Esophagus (tissue), 2 donors: ENCODE results near the gene COL24A1. TPM values are rescaled to one million over a fixed set of nuclear protein-coding genes. Genes with fewer than 3 reads are reported as not detected.

Experiments used
- H3K27ac ChIP-seq, 2 donors: one replicate each; pipeline ENCODE4 v1.5.1; 2013; ENCODE audit warnings: low read depth in 2 of 2, mild to moderate bottlenecking in 2 of 2, inconsistent platforms in 1 of 2, low read length in 1 of 2, moderate library complexity in 1 of 2
- H3K27me3 ChIP-seq, 2 donors: one replicate each; pipeline ENCODE4 v1.6.1; 2013; ENCODE audit warnings: low read length in 2 of 2, control low read depth in 1 of 2, mild to moderate bottlenecking in 1 of 2; ENCODE audit not compliant: insufficient read depth in 2 of 2, control insufficient read depth in 1 of 2
- H3K36me3 ChIP-seq, 2 donors: one replicate each; pipeline ENCODE4 v1.6.1; 2013; ENCODE audit warnings: low read length in 1 of 2; ENCODE audit not compliant: control insufficient read depth in 2 of 2, insufficient read depth in 2 of 2
- H3K4me1 ChIP-seq, 2 donors: one replicate each; pipeline ENCODE4 v1.6.1; 2013; ENCODE audit warnings: low read length in 1 of 2; ENCODE audit not compliant: control insufficient read depth in 2 of 2, insufficient read depth in 2 of 2
- H3K4me3 ChIP-seq, 2 donors: one replicate each; pipeline ENCODE4 v1.5.1; 2013; ENCODE audit warnings: low read length in 2 of 2, mild to moderate bottlenecking in 2 of 2, low read depth in 1 of 2, moderate library complexity in 1 of 2
- H3K9me3 ChIP-seq, 2 donors: one replicate each; pipeline ENCODE4 v1.6.1; 2013; ENCODE audit warnings: mild to moderate bottlenecking in 2 of 2, low read depth in 1 of 2, low read length in 1 of 2, moderate library complexity in 1 of 2; ENCODE audit not compliant: control insufficient read depth in 2 of 2, insufficient read depth in 1 of 2
- WGBS, 2 donors: extraction: QIAGEN DNeasy Blood & Tissue Kit; methylation state at CpG; one replicate each; pipeline ENCODE4 v1.1.7; 2013; 5-methylcytosine and 5-hydroxymethylcytosine counted together
- polyA plus RNA-seq, 2 donors: library from polyadenylated mRNA; stranded (reverse); fragments of 200-250 nt; gene quantifications; one replicate each; pipeline ENCODE4 v1.2.3, GENCODE V29; 2013
- donor health status: healthy with polysubstance abuse.
- donor health status: Bipolar disorder and iron deficiency.

The COL24A1 gene
- under 1 TPM; 0.14 to 0.16 TPM for polyA plus RNA-seq

- WGBS, 2 donors: 9 to 17% methylated on average over 51 to 52 of the region's 52 CpGs
- H3K27me3 ChIP-seq: peaks cover 0 to 4% of the 10 kb centered on the region in 2 donors
- no peaks in the 10 kb centered on the region for H3K36me3 ChIP-seq
- peak within 1 kb of the TSS; percentile 3 to 20 for H3K27ac ChIP-seq
- H3K9me3 ChIP-seq: peaks cover 0 to 2% of the 10 kb centered on the region in 2 donors
- peaks cover 6 to 11% of the 10 kb centered on the region in 2 donors for H3K4me1 ChIP-seq
- H3K4me3 ChIP-seq: peak within 1 kb of the TSS; percentile 35 to 38
Observed at GRCh38 chr1:86156566-86157455, at the start of gene COL24A1. TSS of gene COL24A1 (minus strand) at chr1:86156772. CDS start at chr1:86156396, 376 bp downstream.

- H3K27me3 ChIP-seq: no peaks in the 10 kb centered on the region
- H3K36me3 ChIP-seq: no peaks in the 10 kb centered on the region
- H3K27ac ChIP-seq: no peak overlapping the region
- WGBS, 2 donors: 69 to 73% methylated on average over 3 of the region's 3 CpGs
- H3K4me3 ChIP-seq: no peak overlapping the region
- no peaks in the 10 kb centered on the region for H3K4me1 ChIP-seq
- no peaks in the 10 kb centered on the region for H3K9me3 ChIP-seq
Observed at GRCh38 chr1:86205741-86206140, 49.2 kb upstream of the COL24A1 start.

- no peaks in the 10 kb centered on the region for H3K4me1 ChIP-seq
- H3K4me3 ChIP-seq: no peak overlapping the region
- H3K9me3 ChIP-seq: no peaks in the 10 kb centered on the region
- H3K36me3 ChIP-seq: no peaks in the 10 kb centered on the region
- H3K27me3 ChIP-seq: no peaks in the 10 kb centered on the region
- no peak overlapping the region for H3K27ac ChIP-seq
- 78 to 83% methylated on average over 4 of the region's 4 CpGs for WGBS, 2 donors
Observed at GRCh38 chr1:86202552-86203340, 46.2 kb upstream of the COL24A1 start.

DNA sequence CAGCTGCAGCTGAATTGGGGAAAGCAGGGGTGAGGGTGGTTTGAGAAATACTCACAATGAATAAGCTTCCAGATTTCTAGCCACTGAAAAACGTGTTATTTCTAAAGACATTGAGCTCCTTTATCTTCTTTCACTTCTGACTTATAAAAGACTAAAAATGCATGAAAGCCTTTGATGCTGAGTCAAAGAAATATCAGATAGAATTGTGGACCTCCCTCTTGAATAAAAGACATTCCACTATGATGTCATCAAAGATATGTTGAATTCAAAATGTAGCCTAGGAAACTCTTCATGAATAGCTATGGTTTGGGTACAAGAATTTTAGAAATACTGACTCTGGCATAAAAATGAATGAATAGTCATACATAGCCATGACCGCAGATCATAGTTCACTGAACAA, 44.7 kb upstream of the COL24A1 start:
- Histone ChIP-seq H3K27me3 (no peaks in the 10 kb centered on the region), H3K27ac (no peak overlapping the region), H3K4me1 (no peaks in the 10 kb centered on the region), H3K36me3 (no peaks in the 10 kb centered on the region), H3K9me3 (no peaks in the 10 kb centered on the region), H3K4me3 (no peak overlapping the region)
- WGBS, 2 donors: 54 to 58% methylated on average over 2 of the region's 2 CpGs

DNA sequence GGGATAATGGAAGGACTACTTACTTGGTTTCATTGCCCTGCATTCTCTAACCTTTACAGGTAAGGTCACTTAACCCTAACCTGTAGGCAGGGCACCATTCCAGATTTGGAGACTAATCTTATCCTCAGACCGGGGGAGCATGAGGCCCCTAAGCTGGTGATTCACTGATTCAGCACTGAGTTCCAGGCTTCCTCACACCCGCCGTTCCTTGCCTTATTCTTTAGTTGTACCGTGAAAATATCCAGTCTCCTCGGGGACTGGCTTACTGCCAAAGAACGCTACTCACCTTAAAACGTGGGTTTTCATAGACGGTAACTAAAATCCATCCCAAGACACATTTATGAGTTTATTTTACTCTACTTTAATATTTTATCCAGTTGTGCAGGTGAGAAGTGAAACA, 44.3 kb upstream of the COL24A1 start:
- WGBS, 2 donors: 36 to 64% methylated on average over 8 of the region's 8 CpGs
- H3K4me1 ChIP-seq: no peaks in the 10 kb centered on the region
- no peaks in the 10 kb centered on the region for H3K36me3 ChIP-seq

GRCh38 chr1:86197206-86197855, 40.8 kb upstream of the COL24A1 start:
- WGBS, 2 donors: 32 to 47% methylated on average over 1 of the region's 1 CpG
- Histone ChIP-seq H3K36me3 (no peaks in the 10 kb centered on the region), H3K4me1 (no peaks in the 10 kb centered on the region), H3K4me3 (no peak overlapping the region), H3K9me3 (no peaks in the 10 kb centered on the region), H3K27me3 (no peaks in the 10 kb centered on the region), H3K27ac (no peak overlapping the region)

More for the DNA sequence above, 44.3 kb upstream of the COL24A1 start:
- H3K27ac ChIP-seq: no peak overlapping the region
- no peaks in the 10 kb centered on the region for H3K27me3 ChIP-seq
- no peaks in the 10 kb centered on the region for H3K9me3 ChIP-seq
- no peak overlapping the region for H3K4me3 ChIP-seq

DNA sequence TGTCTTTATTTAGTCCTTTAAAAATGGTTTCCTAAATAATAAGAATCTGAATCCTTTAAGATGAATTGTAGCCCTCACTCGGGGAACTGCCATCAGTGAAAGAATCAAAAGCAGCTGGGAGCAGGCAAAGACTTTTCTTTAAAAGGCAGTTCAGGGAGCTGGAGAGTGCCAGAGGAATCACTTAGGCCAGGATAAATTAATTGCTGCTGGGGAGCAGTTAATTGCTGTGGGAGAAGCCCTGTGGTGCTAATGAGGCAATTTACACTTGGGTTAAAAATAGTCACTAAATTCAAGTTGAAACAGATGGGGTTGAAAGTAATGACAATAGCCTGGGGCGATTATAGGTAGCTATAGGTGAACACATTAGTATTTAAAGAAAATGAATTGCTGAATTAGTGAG, 38.7 kb upstream of the COL24A1 start:
- H3K27ac ChIP-seq: no peak overlapping the region
- H3K4me1 ChIP-seq: no peaks in the 10 kb centered on the region
- no peaks in the 10 kb centered on the region for H3K27me3 ChIP-seq
- no peaks in the 10 kb centered on the region for H3K36me3 ChIP-seq
- 51 to 67% methylated on average over 2 of the region's 2 CpGs for WGBS, 2 donors
- no peaks in the 10 kb centered on the region for H3K9me3 ChIP-seq
- no peak overlapping the region for H3K4me3 ChIP-seq

GRCh38 chr1:86194491-86195034, 38.0 kb upstream of the COL24A1 start:
- Histone ChIP-seq H3K27me3 (no peaks in the 10 kb centered on the region), H3K9me3 (no peaks in the 10 kb centered on the region), H3K4me3 (no peak overlapping the region), H3K27ac (no peak overlapping the region), H3K4me1 (no peaks in the 10 kb centered on the region), H3K36me3 (no peaks in the 10 kb centered on the region)
- 68 to 84% methylated on average over 4 of the region's 4 CpGs for WGBS, 2 donors

DNA sequence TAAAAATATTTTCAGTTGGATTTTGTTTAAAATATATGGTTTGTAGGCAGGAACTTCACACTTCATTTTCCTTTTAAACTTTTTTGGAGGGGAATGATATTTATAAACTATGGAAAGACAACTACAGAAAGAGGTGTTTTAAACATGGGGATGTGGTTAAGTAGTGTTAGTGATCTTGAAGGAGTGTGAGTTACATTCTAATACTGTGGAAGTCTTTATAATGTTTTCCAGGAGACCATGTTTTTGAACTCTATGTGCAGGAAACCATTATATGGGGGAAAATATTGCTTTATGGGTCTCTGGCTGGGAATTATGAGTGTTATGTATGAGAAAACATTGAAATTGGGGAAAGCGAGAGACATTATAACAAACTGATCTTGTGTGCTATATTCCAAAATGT, 35.8 kb upstream of the COL24A1 start:
- H3K4me1 ChIP-seq: no peaks in the 10 kb centered on the region
- WGBS, 2 donors: 85 to 97% methylated on average over 1 of the region's 1 CpG

More for the DNA sequence above, 35.8 kb upstream of the COL24A1 start:
- Histone ChIP-seq H3K9me3 (no peaks in the 10 kb centered on the region), H3K27me3 (no peaks in the 10 kb centered on the region), H3K27ac (no peak overlapping the region), H3K36me3 (no peaks in the 10 kb centered on the region), H3K4me3 (no peak overlapping the region)
